PC-3 (cell line): ENCODE measurements around the gene SRGAP1.

Source experiments
- CTCF ChIP-seq: fragments of 300-600 bp; sonication (generic); conservative IDR thresholded peaks from 2 replicates; pipeline ENCODE4 v1.5.1; 2017; ENCODE audit warnings: antibody characterized with exemption, low read depth, mild to moderate bottlenecking, low read length
- EZH2phosphoT487 ChIP-seq: fragments of 300-600 bp; sonication (generic); IDR thresholded peaks from 2 replicates; pipeline ENCODE4 v1.6.1; 2018; ENCODE audit warnings: mild to moderate bottlenecking, antibody characterized with exemption, low read length, borderline replicate concordance

- TF ChIP-seq CTCF (no peak), EZH2phosphoT487 (no peak)
Measured at GRCh38 chr12:64087761-64088160, 243.3 kb downstream of the SRGAP1 start.
